ENCODE measurements around the gene DYRK1A. TPM values are rescaled to one million over a fixed set of nuclear protein-coding genes. Genes with fewer than 3 reads are reported as not detected.
"Not testable (repeated sequence)": the region's sequence is repeated elsewhere in the genome, so short reads cannot be mapped to it uniquely, and the experiment has no call there.

The DYRK1A gene
- total RNA-seq, 4 donors from 2014 or later, result 71.5 to 116 (median 90.9) TPM

- Histone ChIP-seq H3K27ac (no peak overlapping the region), H3K27me3 (peaks cover 27% of the 10 kb centered on the region), H3K4me1 (no peaks in the 10 kb centered on the region), H3K9me3 (no peaks in the 10 kb centered on the region), H3K36me3 (no peaks in the 10 kb centered on the region), H3K4me3 (no peak overlapping the region)
- 71 to 84% methylated on average over 1 to 4 of the region's 4 CpGs for WGBS, 2 donors (ENCODE audit: low coverage in 1 of 2)
- no peak for DNase-seq
- intact Hi-C loops (cut with DNase I; ENCODE audit: low total_unique reads) (no loop called here), in situ Hi-C loops (cut with MboI; ENCODE audit: low pct_ligation_motif_present in 1 of 4, low pct_unique_long_range_greater_than_20kb in 1 of 4, low sequenced_read_pairs in 3 of 4) (no loop called here)
- no peak for TF ChIP-seq POLR2AphosphoS5 (IDR thresholded peaks at IDR 0.05)
- no peak for TF ChIP-seq EP300 (IDR thresholded peaks at IDR 0.05; ENCODE audit: low read depth)
- no peak for TF ChIP-seq CTCF (IDR thresholded peaks at IDR 0.05)
- no peak for TF ChIP-seq POLR2A (IDR thresholded peaks at IDR 0.05)
Observed at GRCh38 chr21:37537391-37537996, 170.9 kb downstream of the DYRK1A start.

DNA sequence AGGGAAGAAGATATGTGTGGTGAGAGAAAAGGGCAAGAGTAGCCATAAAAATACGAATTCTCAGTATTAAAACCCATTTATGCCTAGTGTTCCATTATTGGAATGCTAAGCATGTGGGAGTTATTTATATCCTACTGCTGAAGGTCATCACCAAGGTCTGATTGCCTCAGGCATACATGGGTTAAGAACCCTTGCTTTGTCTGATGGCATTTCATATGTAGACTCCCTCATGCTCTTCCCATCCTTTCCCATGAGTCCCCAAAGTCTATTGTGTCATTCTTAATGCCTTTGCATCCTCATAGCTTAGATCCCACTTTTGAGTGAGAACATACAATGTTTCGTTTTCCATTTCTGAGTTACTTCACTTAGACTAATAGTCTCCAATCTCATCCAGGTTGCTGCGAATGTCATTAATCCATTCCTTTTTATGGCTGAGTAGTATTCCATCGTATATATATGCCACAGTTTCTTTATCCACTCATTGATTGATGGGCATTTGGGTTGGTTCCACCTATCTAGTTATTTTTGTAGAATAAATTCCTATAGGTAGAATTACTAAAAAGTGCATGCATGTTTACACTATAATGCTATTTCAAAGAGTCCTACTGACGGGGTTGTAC is 172.5 kb downstream of the DYRK1A start:
- H3K4me3 ChIP-seq, result no peak overlapping the region
- H3K4me1 ChIP-seq, result no peaks in the 10 kb centered on the region
- H3K27ac ChIP-seq, result no peak overlapping the region
- H3K27me3 ChIP-seq, result peaks cover 18% of the 10 kb centered on the region
- WGBS, 2 donors (ENCODE audit: low coverage in 1 of 2), result 69 to 78% methylated on average over 5 of the region's 5 CpGs
- DNase-seq, result no peak
- in situ Hi-C loops (cut with MboI; ENCODE audit: low pct_ligation_motif_present in 1 of 4, low pct_unique_long_range_greater_than_20kb in 1 of 4, low sequenced_read_pairs in 3 of 4), result no loop called here
- no peaks in the 10 kb centered on the region for H3K9me3 ChIP-seq
- TF ChIP-seq CTCF (IDR thresholded peaks at IDR 0.05) (no peak), POLR2AphosphoS5 (IDR thresholded peaks at IDR 0.05) (no peak), EP300 (IDR thresholded peaks at IDR 0.05; ENCODE audit: low read depth) (no peak), POLR2A (IDR thresholded peaks at IDR 0.05) (no peak)
- intact Hi-C loops (cut with DNase I; ENCODE audit: low total_unique reads), result no loop called here
- no peaks in the 10 kb centered on the region for H3K36me3 ChIP-seq

GRCh38 chr21:37541128-37541527 is 174.6 kb downstream of the DYRK1A start:
- 95% methylated on average over 2 of the region's 2 CpGs; no CpG with 5 or more reads in 1 of the 2 donors for WGBS, 2 donors (ENCODE audit: low coverage in 1 of 2)

DNA sequence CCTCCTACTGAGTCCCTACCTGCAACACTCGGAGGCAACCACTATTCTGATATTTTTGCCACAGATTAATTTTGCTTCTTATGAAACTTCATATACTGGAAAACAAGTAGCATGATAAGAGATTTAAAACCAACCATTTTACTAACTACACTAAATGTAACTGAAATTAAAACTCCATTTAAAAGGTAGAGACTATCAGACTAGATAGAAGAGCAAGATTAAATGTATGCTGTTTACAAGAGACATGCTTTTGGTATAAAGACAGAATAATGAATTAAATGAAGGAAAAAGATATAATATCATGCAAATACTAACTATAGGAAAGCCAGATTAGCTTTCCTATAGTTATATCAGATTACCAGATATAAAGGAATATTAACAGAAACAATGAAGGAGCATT is 175.9 kb downstream of the DYRK1A start:
- in situ Hi-C loops (cut with MboI; ENCODE audit: low pct_ligation_motif_present in 1 of 4, low pct_unique_long_range_greater_than_20kb in 1 of 4, low sequenced_read_pairs in 3 of 4) (no loop called here), intact Hi-C loops (cut with DNase I; ENCODE audit: low total_unique reads) (no loop called here)
- no peak overlapping the region for H3K4me3 ChIP-seq
- peaks cover 0 to 10% (median 8%) of the 10 kb centered on the region in 4 donors for H3K4me1 ChIP-seq
- no peak for DNase-seq
- H3K9me3 ChIP-seq, result no peaks in the 10 kb centered on the region
- WGBS, 2 donors (ENCODE audit: low coverage in 1 of 2), result 88 to 89% methylated on average over 1 of the region's 1 CpG
- H3K27me3 ChIP-seq, result peaks cover 1% of the 10 kb centered on the region
- H3K27ac ChIP-seq, result no peak overlapping the region
- TF ChIP-seq CTCF (IDR thresholded peaks at IDR 0.05) (no peak), EP300 (IDR thresholded peaks at IDR 0.05; ENCODE audit: low read depth) (no peak), POLR2A (IDR thresholded peaks at IDR 0.05) (no peak), POLR2AphosphoS5 (IDR thresholded peaks at IDR 0.05) (no peak)
- H3K36me3 ChIP-seq, result no peaks in the 10 kb centered on the region

More at GRCh38 chr21:37541128-37541527, 174.6 kb downstream of the DYRK1A start:
- intact Hi-C loops (cut with DNase I; ENCODE audit: low total_unique reads); H3K4me1 ChIP-seq; H3K4me3 ChIP-seq; H3K27me3 ChIP-seq; H3K9me3 ChIP-seq; H3K27ac ChIP-seq; DNase-seq; in situ Hi-C loops (cut with MboI; ENCODE audit: low pct_ligation_motif_present in 1 of 4, low pct_unique_long_range_greater_than_20kb in 1 of 4, low sequenced_read_pairs in 3 of 4); H3K36me3 ChIP-seq: not testable (repeated sequence)

Data from transverse colon (tissue), 4 donors.